ENCODE data around the gene OR13C2. TPM values are rescaled to one million over a fixed set of nuclear protein-coding genes. Genes with fewer than 3 reads are reported as not detected.

The OR13C2 gene
- total RNA-seq, 1 donor from 2014 or later = not detected

GRCh38 chr9:104556830-104557634, 48.4 kb downstream of the OR13C2 start:
- intact Hi-C loops (cut with DNase I) = no loop called here
- DNase-seq (ENCODE audit: missing footprints) (peak; percentile 43), ATAC-seq (no peak)

DNA sequence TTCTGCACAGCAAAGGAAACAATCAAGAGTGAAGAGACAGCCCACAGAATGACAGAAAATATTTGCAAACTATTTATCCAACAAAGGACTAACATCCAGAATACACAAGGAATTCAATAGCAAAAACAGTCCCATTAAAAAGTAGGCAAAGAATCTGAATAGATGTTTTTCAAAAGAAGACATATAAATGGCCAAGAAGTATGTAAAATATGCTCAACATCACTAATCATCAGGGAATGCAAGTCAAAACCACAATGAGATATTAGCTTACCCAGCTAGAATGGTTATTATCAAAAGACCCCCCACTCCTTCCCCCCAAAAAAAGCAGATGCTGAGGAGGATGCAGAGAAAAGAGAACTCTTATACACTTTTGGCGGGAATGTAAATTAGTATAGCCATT, 49.9 kb downstream of the OR13C2 start:
- no peak for DNase-seq (ENCODE audit: missing footprints)
- intact Hi-C loops (cut with DNase I) = no loop called here
- no peak for ATAC-seq

Other genes with a start within 250 kb of the OR13C2 start
- not detected for gene OR13F1, start 101.4 kb downstream of the OR13C2 start, total RNA-seq
- gene OR13C4, start 78.4 kb downstream of the OR13C2 start, total RNA-seq = not detected
- gene OR13C3, start 68.8 kb downstream of the OR13C2 start, total RNA-seq = not detected
- not detected for gene OR13C8, start 36.5 kb downstream of the OR13C2 start, total RNA-seq
- not detected for gene OR13C5, start 6.2 kb downstream of the OR13C2 start, total RNA-seq
- gene OR13C9, start 12.6 kb upstream of the OR13C2 start, total RNA-seq = not detected
- not detected for gene OR13D1, start 88.9 kb upstream of the OR13C2 start, total RNA-seq
- gene NIPSNAP3A, start 142.1 kb upstream of the OR13C2 start, total RNA-seq = 21.6 TPM
- gene NIPSNAP3B, start 158.5 kb upstream of the OR13C2 start, total RNA-seq = 29.0 TPM